HFF-Myc (cell line): ENCODE data around the gene EMC6.
A peak's percentile ranks its signal among the peaks of the same experiment; 100 is the strongest.

Experiments
- DNase-seq: peaks from one replicate; pipeline ENCODE4 v3.0.0-alpha.2; 2011; ENCODE audit warnings: low read depth; ENCODE audit errors: extremely low read depth
- H3K4me3 ChIP-seq: replicated peaks from 2 replicates; pipeline ENCODE4 v1.5.1; 2011; ENCODE audit warnings: low read depth, mild to moderate bottlenecking, control low read depth, low read length
- CTCF ChIP-seq: IDR thresholded peaks from 2 replicates; pipeline ENCODE4 v1.5.1; 2012; ENCODE audit warnings: mild to moderate bottlenecking, low read depth, low read length, control low read depth; ENCODE audit errors: missing control alignments

The EMC6 gene

GRCh38 chr17:3632287-3632686 is 36.3 kb upstream of the EMC6 start:
- no peak for TF ChIP-seq CTCF
- no peak for DNase-seq
- H3K4me3 ChIP-seq = no peak overlapping the region

- no peak for TF ChIP-seq CTCF
- DNase-seq = no peak
- H3K4me3 ChIP-seq = peak overlapping the region; percentile 85
Observed at GRCh38 chr17:3635474-3636153, 33.0 kb upstream of the EMC6 start.

GRCh38 chr17:3636154-3636907 is 32.3 kb upstream of the EMC6 start, which contains the start of the genes CTNS and SHPK:
TSS of gene CTNS (plus strand) at chr17:3636760. CDS start at chr17:3640207, 3,447 bp downstream.
TSS of gene SHPK (minus strand) at chr17:3636250. CDS start at chr17:3636219, 31 bp downstream.
- DNase-seq = peak; percentile 79
- H3K4me3 ChIP-seq = peak within 1 kb of the TSS; percentile 85
- TF ChIP-seq CTCF = no peak

- H3K4me3 ChIP-seq = peak overlapping the region; percentile 85
- no peak for TF ChIP-seq CTCF
- no peak for DNase-seq
Observed at GRCh38 chr17:3636908-3637373, 31.7 kb upstream of the EMC6 start.

- no peak for TF ChIP-seq CTCF
- DNase-seq = peak; percentile 56
- no peak overlapping the region for H3K4me3 ChIP-seq
Observed at GRCh38 chr17:3639981-3640596, 28.5 kb upstream of the EMC6 start.

- TF ChIP-seq CTCF = no peak
- H3K4me3 ChIP-seq = no peak overlapping the region
- DNase-seq = no peak
Observed at GRCh38 chr17:3641014-3641413, 27.6 kb upstream of the EMC6 start.
